GM10266 (cell line): ENCODE measurements around the gene TBL1Y.

Experiments
- DNase-seq: peaks from one replicate; pipeline ENCODE4 v3.0.0; 2012; ENCODE audit errors: extremely low spot score
- CTCF ChIP-seq: IDR thresholded peaks from 2 replicates; pipeline ENCODE4 v1.5.1; 2012; ENCODE audit warnings: mild to moderate bottlenecking, low read depth; ENCODE audit not compliant: control insufficient read depth, insufficient read depth; ENCODE audit errors: missing control alignments

Gene TBL1Y

GRCh38 chrY:7110086-7110485 is 199.6 kb downstream of the TBL1Y start:
- DNase-seq = no peak
- TF ChIP-seq CTCF = no peak

GRCh38 chrY:7115871-7116270 is 205.4 kb downstream of the TBL1Y start:
- DNase-seq = no peak
- TF ChIP-seq CTCF = no peak

GRCh38 chrY:7122202-7122601 is 211.7 kb downstream of the TBL1Y start:
- no peak for DNase-seq
- TF ChIP-seq CTCF = no peak

GRCh38 chrY:7125136-7126056 is 214.9 kb downstream of the TBL1Y start:
- no peak for DNase-seq
- TF ChIP-seq CTCF = no peak

- no peak for DNase-seq
- no peak for TF ChIP-seq CTCF
Measured at GRCh38 chrY:7128211-7128610, 217.7 kb downstream of the TBL1Y start.
